Activated naive CD4-positive, alpha-beta T cell treated with anti-CD3 and anti-CD28 coated beads, Interleukin-2, amount 50 U/mL, for 16 hours (primary cell): ENCODE measurements around the gene P2RY6.
"Not testable (repeated sequence)": the region's sequence is repeated elsewhere in the genome, so short reads cannot be mapped to it uniquely, and the experiment has no call there.

ENCODE experiments used
- DNase-seq: peaks from one replicate; pipeline ENCODE4 v3.0.0-alpha.2; 2020

The P2RY6 gene, protein sequence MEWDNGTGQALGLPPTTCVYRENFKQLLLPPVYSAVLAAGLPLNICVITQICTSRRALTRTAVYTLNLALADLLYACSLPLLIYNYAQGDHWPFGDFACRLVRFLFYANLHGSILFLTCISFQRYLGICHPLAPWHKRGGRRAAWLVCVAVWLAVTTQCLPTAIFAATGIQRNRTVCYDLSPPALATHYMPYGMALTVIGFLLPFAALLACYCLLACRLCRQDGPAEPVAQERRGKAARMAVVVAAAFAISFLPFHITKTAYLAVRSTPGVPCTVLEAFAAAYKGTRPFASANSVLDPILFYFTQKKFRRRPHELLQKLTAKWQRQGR

DNA sequence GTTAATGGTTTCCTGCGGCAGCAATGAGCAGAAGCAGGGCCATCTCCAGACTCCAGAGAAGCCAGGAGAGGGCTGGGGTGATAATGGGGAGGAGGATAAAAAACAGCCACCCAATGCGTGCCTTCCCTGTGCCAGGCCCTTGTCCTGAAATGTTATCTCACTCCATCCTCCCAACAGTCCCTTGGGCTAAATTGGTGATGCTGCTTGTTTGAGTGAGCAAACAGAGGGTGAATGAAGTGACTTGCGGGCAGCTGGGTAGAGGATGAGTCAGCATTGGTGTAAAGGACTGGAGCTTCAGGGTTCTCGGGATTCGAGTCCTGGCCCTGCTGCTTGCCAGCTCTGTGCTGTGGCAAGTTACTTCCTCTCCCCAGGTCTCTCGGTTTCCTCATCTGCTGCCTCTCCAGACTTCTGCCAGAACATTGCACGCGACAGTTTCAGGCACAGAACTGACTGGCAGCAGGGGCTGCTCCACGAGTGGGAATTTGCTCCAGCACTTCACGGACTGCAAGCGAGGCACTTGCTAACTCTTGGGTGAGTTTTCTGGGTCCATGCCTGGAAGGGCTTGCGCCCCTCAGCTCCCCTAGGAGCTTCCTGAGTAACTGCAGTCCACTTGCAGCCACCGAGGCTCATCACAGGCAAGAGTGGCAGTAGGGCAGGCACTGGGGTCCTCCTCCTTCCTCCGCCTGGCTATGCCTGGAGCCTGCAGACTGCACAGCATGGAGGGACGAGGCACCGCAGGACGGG, at the start of gene P2RY6:
Gene P2RY6, plus strand, starts transcription at position 403 of the 744 bp plus-strand sequence. CDS start 24,181 bp downstream, outside the sequence.
- DNase-seq: no peak

DNA sequence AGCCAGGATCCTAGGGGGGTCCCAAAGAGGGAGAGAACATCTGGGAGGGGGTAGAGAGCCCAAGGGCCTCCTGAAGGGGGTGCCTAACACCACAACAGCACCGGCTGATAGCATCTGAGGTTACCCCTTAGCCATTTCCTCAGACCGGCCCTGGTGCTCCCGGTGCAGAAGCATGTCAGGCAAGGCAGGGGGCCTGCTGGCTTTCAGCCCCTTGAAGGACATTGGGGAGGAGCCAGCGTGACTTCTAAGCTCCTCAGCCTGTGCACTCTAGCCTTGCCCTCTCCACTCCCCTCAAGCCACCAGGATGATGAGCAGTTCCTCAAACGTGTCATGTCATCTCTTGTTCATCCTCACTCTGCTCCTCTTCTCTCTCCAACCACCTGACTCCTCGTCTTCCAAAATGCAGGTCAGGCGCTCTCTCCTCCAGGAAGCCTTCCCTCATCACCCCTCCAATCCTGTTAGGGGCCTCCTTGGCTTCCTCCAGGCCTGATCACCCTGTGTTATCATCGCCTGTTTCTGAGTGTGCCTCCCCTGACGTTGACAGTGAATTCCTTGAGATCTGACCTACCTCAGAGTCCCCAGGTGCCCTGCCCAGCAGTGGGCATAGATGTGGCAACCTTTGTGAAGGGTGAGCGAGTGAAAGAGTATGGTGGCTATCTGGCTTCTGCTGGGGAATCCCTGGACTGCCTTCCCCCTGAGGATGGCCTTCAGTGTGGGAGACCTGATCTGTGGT, 48.0 kb upstream of the P2RY6 start:
- no peak for DNase-seq

DNA sequence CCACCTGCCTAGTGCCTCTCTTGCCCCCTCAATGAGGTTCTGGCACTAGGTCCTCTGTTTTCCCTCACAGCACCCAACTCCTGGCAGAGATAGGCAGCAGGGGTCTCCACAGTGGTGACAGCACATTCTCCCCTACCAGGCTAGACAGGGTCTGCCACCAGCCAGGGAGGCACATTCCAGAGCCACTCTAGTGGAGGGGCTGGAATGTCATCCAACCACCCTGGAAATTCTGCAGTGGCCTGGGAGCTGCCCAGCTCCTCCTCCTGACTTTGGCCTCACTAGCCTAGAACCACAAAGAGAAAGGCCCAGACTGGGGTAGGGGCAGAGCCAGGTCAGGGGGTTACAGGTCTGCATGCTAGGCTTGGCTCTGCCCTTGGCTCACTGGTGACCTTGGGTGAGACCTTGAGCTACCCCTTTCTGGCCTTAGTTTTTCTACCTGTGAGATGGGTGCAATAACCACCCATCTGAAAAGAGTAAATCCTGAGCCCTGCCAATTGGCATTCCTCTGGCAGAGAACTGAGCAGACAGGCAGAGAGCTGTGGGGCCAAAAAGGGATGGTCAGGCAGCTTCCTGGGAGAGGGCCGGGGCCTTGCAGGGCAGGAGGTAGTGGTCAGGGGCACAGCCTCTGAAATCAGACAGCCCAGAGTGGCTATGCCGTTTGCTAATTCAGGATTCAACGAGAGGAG, 47.0 kb upstream of the P2RY6 start:
- DNase-seq: no peak

DNA sequence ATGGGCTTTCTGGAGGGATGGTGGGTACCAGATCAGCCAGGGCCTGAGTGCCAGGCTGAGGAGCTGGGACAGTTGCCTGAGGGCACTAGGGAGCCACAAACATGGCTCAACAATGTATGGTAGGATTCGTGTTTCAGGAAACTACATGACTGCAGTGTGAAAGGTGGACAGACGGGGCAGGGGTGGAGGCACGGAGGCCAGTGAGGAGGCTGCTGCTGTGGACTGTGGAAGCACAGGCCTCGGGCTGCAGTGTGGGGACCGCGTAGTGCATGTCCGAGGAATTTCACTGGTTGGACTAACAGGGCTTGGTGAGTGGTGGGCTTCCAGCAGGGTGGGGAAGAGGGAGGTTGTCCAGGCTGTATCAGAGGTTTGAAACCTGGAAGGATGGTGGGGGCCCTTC, 46.3 kb upstream of the P2RY6 start:
- DNase-seq: no peak

DNA sequence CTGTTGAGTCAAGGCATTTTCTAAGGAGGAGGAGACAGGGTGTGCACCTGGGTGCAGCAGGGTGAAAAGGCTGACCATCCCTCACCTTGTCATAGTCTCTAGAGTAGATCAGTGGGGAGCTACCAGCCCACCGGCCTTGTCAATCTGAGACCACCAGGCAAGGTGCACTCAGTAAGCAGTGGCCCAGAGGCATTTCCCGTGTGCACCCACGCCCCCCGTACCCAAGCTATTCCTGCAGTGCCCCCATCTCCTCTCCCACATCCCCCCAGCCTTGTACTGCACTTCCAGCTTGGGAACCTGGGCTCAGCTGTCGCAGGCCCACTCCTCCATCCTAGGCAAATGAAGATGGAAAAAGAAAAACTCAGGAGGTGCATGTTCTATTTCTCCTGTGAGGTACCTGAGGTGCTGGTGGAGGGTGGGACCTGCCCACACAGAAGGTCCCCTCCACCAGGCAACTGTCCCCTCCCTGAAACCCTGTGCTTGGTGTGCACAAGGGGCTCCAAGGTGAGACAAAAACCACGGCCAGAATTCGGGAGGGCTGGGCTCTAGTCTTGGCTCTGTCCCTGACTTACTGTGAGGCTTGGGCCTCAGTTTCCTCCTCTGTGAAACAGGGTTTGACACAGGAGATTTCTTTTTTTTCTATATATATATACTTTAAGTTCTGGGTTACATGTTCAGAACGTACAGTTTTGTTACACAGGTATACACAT, 45.7 kb upstream of the P2RY6 start:
- DNase-seq: no peak

DNA sequence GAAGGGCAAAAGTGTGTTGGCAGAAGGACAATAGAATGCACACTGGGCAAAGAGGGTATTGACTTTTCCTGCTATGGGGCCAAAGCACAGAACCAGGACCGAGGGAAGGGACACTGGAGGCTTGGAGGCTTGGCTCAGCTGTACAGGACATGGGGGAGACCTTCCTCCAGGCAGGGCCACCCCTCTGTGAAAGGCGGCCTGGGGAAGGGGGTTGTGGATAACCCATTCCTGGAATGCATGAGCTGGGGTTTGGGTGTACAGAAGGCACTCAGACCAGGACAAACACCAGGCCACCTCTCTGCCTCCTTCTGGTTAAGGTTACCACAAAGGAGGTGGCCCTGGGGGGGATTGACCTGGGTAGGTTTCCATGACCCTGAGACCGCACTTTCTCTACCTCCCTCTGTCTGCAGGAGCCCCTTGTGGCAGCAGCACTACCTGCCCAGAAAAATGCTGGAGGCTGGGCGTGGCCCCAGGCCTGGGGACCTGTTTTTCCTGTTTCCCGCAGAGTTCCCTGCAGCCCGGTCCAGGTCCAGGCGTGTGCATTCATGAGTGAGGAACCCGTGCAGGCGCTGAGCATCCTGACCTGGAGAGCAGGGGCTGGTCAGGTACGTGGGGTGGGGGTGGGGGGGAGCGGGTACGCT, 44.4 kb upstream of the P2RY6 start:
- no peak for DNase-seq

DNA sequence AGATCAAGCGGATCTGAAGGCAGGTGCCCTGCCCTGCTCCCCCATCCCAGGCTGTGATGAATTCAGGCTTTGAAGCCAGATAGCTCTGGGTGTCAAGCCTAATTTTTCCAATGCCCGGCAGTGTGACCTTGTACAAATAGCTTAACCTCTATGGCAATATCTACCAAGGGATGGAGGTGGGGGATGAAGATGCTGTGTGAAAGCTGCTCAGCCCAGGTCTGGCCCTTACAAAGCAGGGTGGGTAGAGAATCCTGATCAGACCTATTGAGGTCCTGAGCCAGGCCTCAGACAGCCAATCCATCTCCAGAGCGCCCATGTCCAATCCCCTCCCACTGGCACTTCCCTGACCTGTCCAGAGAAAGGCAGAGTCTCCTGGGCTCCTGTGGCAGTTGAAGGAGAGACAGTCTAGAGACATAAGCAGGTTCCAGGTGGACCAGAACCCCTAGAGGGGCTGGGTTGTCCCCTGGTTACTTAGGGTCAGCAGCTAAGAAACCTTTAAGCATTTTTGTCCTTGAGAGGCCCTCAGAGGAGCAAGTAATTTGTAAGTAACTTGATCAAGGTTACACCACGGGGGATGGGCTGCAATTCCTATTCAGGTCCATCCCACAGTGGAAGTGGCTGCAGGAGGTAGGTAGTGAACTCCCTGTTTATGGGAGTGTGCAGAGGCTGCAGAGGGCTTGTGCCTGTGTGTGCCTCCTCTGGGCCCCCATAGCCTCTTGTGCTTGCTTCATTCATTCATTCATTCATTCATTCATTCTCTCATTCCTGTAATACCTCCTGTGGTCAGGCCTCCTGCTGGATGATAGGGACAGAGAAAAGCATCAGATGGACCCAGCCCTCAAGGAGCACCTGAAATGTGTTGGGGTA, 43.6 kb upstream of the P2RY6 start:
- DNase-seq: no peak

DNA sequence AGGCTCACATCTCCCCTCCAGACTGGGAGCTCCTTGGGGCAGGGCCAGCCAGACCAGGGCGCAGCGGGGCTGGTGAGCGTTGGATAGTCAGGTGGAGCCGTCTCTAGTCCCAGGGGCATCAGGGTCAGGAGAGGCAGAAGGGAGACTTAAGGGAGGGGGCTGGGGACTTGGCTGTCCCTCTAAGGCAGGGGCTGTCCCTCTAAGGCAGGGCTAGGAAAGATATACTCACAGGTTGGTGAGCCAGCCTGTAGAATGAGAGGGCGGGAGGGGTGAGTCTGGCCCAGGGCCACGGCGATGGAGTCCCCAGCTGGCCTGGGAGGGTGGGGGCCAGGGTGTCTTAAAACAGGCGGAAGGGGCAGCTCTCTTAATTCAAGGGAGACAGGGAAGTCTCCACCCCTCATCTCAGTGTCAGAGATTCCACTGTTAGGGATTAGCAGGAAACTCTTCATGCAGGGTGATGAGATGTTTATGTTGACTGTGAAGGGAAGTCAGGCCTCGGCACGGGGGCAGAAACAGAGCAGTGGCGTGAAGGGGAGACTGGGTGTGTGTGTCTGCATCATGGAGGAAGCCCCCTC, 42.7 kb upstream of the P2RY6 start:
- no peak for DNase-seq

DNA sequence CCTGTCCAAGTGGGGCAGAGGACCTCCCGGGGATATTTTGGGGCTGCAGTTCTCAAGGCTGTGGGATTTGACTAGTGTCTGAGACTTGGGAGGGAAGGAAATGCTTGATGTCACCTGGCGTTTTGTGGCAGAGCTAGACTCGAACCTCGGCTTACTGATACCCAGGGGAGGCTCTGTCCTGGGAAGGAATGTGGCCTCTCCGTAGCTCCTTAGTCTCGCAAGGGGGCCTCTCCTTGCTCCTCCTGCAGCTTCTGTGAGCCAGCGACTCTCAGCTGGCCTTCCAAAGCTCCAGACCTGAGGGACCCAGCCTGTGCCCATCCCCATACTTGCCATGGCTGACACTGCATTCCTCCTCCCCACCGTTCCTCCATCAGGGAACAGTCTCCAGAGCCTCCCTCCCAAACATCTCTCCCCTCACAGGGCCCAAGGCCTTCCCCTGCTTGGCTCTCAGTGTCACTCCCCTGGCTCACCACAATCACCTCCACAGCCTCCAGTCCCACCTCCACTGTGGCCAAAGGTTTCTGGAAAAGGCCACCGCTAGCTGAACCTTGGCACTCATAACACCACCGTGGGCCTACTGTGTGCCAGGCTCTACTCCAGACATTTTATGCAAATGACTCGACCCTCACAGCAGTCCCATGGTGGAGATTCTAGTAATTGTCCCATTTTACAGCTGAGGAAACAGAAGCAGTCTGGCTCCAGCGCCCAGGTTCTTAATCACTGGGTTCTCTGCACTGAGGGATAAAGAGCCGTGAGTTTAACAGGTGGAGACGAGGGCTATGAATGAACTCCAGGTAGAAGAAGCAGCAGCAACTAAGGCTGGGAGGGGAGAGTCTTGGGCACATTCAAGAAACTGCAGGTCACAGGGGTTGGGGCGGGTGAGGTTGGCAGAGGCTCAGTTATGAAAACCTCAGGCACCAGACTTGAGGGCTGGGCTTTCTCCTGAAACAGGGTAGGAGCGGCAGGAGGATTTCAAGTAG, 42.0 kb upstream of the P2RY6 start:
- DNase-seq: no peak

DNA sequence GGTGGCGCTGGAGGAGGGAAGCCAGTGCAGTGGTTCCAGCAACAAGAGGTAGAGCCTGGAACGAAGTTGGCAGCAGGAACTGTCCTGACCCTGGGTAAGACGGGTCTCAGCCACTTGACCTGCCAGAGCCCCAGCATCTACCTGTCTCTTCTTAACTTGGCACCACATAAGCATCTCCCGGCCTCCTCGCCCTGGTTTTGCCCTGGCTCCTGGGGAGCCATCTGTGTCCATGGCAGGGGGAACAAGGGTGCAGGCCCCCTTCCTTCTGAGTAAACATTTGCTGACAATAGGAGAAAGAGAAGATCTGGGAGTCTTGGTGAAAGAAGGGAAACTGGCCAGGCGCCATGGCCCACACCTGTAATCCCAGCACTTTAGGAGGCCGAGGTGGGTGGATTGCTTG, 41.2 kb upstream of the P2RY6 start:
- no peak for DNase-seq

DNA sequence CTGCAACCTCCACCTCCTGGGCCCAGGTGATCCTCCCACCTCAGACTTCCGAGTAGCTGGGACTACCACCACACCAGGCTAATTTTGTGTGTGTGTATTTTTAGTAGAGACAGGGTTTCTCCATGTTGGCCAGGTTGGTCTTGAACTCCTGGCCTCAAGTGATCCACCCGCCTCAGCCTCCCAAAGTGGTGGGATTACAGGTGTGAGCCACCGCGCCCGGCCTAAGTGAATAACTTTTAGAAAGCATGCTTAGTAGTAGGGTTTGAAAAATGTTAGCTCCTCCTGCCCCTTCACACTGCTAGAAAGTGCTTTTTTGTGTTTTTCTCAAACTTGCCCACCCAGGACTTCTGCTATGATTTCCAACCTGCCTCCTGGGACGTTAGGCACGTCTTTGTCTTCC, 39.7 kb upstream of the P2RY6 start:
- not testable (repeated sequence) for DNase-seq

DNA sequence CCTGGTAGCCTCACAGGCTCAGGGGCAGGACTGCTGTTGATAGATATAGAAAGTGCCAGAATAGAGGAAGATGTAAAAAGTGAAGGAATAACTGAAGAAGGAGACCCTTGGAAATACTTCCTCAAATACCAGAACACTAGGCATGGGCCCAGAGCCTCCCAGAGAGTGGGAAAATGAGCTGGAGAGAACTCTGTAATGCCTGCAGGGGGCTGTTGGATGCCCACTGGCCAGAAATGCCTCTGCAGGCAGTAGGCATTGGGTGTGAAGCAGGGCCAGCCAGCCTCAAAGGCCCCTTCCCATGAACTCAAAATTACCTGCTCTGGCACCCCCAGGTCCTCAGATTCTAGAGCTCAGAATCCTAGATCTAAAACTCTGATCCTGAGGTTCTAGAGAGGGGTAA, 38.9 kb upstream of the P2RY6 start:
- DNase-seq: no peak

DNA sequence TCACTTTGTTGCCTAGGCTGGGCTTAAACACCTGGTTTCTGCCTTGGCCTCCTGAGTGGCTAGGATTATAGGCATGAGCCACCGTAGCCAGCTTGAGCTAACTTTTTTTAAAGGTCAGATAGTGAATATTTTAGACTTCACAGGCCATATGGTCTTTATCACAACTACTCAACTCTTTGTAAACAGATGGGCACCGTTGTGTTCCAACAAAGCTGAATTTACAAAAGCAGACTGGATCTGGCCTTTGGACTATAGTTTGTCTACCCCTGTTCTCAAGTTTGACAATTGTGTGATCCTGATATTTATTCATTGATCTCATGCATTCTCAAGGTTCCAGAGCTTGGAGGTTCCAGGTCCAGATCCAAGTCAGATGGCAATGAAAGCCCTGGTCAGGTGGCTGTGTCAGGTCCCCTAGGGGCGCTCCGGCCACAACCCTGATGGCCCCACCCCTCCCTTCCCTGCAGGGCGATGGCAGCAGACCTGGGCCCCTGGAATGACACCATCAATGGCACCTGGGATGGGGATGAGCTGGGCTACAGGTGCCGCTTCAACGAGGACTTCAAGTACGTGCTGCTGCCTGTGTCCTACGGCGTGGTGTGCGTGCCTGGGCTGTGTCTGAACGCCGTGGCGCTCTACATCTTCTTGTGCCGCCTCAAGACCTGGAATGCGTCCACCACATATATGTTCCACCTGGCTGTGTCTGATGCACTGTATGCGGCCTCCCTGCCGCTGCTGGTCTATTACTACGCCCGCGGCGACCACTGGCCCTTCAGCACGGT, 38.3 kb upstream of the P2RY6 start:
- no peak for DNase-seq

DNA sequence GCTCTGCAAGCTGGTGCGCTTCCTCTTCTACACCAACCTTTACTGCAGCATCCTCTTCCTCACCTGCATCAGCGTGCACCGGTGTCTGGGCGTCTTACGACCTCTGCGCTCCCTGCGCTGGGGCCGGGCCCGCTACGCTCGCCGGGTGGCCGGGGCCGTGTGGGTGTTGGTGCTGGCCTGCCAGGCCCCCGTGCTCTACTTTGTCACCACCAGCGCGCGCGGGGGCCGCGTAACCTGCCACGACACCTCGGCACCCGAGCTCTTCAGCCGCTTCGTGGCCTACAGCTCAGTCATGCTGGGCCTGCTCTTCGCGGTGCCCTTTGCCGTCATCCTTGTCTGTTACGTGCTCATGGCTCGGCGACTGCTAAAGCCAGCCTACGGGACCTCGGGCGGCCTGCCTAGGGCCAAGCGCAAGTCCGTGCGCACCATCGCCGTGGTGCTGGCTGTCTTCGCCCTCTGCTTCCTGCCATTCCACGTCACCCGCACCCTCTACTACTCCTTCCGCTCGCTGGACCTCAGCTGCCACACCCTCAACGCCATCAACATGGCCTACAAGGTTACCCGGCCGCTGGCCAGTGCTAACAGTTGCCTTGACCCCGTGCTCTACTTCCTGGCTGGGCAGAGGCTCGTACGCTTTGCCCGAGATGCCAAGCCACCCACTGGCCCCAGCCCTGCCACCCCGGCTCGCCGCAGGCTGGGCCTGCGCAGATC, 37.5 kb upstream of the P2RY6 start:
- DNase-seq: no peak

DNA sequence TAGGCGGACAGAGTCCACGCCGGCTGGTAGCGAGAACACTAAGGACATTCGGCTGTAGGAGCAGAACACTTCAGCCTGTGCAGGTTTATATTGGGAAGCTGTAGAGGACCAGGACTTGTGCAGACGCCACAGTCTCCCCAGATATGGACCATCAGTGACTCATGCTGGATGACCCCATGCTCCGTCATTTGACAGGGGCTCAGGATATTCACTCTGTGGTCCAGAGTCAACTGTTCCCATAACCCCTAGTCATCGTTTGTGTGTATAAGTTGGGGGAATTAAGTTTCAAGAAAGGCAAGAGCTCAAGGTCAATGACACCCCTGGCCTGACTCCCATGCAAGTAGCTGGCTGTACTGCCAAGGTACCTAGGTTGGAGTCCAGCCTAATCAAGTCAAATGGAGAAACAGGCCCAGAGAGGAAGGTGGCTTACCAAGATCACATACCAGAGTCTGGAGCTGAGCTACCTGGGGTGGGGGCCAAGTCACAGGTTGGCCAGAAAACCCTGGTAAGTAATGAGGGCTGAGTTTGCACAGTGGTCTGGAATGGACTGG, 36.8 kb upstream of the P2RY6 start:
- DNase-seq: no peak

DNA sequence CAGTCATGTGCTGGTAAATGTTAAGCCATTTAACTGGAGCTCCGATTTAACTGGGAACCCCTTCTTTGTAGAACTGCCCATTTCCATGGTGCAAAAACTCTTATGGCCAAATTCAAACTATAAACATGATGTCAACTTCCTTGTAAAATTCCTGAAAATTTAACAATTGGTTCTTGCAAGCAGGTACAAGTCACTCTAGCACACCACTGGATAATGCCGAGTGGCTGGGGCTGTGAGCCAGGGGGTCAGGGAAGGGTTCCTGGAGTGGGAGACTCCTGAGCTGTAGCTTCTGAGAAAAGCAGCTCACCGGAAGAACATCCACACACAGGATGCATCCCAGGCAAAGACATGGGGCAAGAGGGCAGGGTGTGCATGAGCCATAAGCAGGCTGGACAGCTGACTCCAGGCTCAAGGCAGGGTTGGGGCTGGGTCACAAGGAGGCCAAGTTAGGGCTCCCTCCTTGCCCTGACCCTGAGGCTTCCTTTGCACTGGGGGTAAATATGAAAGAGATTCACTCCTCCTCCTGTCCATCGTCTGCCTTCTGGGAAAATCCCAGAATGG, 35.9 kb upstream of the P2RY6 start:
- DNase-seq: no peak

DNA sequence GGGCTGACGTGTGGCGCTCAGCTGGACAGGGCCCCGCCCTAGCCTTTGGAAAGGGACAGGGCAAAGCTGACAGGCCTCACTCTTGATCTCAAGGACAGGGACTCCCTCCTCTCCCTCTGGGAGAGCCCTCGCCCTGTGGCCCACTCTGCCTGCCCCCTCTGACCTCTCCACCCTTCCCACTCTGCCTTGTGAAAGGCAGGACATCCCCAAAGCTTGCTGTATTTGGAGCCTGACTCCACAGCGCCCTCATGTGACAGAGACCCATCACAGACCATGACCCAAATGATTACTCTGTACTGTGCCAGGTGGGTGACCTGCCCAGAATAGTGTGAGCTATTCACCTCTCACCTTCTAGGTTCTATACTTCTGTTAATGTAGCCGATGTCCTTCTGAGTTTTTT, 35.3 kb upstream of the P2RY6 start:
- no peak for DNase-seq
